Astrocyte (in vitro differentiated cells and primary cell): Measurements from ENCODE around the gene THY1.

Experiments used
- CTCF ChIP-seq: IDR thresholded peaks from 2 replicates; pipeline ENCODE4 v1.5.1; 2011; ENCODE audit warnings: low read depth, mild to moderate bottlenecking, inconsistent platforms, low read length, moderate library complexity; ENCODE audit not compliant: insufficient read depth
- EZH2 ChIP-seq: IDR thresholded peaks from 2 replicates; pipeline ENCODE4 v1.6.1; 2012; ENCODE audit warnings: mild to moderate bottlenecking, low read length, inconsistent platforms; ENCODE audit not compliant: insufficient read depth

DNA sequence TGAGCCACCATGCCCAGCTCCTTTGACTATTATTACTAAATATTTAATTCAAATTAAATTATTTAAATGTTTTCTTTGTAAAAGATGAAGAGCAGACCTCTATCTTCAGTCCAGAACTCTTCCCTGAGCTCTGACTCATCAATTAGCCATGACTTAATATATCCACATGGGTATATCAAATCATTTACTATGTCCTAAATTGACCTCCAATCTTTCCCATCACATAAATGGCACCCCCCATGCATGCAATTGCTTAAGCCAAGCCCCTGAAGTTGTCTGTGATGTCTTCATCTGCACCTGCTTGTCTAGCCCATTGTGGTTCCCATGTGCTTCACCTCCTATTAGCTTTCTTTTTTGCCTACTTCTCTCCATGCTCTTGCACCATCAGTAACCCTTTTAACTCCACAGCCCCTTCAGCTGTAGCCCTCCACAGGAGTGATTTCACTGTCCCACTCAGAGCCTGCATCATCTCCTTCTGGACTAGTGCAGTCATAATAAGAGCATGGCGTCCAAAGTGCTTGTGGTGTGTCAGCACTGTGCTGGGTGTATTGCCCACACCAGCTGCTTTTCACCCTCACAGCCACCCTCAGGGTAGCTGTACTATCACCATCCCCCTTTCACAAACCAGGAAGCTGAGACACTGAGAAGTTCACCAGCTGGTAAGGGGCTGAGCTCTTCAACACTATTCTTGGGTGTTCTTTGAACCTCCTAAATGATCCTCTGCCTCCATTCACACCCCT lies 11.8 kb upstream of the THY1 start:
- TF ChIP-seq CTCF: no peak
- no peak for TF ChIP-seq EZH2
